HepG2 (cell line): ENCODE measurements around the gene TSNAXIP1. TPM values are rescaled to one million over a fixed set of nuclear protein-coding genes. Genes with fewer than 3 reads are reported as not detected.
A peak's percentile ranks its signal among the peaks of the same experiment; 100 is the strongest.
"Not testable (repeated sequence)": the region's sequence is repeated elsewhere in the genome, so short reads cannot be mapped to it uniquely, and the experiment has no call there.

ENCODE experiments used
- ATAC-seq: fragments of 200-7000 bp; cut with Tn5 transposase; 3 replicates; pipeline ENCODE4 v1.9.1; 2020; ENCODE audit warnings: mild to moderate bottlenecking, moderate library complexity
- BruUV-seq: library from RNA; stranded (reverse); fragments of 400-500 nt; replicated peaks from 2 replicates; lab custom pipeline; 2021; lab: Mats Ljungman, UMichigan
- CTCF ChIA-PET: fragments of 300-600 bp; formaldehyde crosslinking; extraction: SDS; loops from one replicate; lab custom pipeline; 2021; ENCODE audit warnings: low total read pairs, inconsistent platforms, low intra/inter-chr PET ratio; lab: Yijun Ruan, JAX
- POLR2A ChIA-PET: fragments of 350-600 bp; sonication (Branson Sonifier 250); formaldehyde crosslinking; loops from one replicate; lab custom pipeline; 2020; ENCODE audit warnings: antibody characterized with exemption, inconsistent platforms; lab: Yijun Ruan, JAX
- DNase-seq: peaks from one replicate; pipeline ENCODE4 v3.0.0-alpha.2; 2015; ENCODE audit warnings: low spot score
- FAIRE-seq: peaks from 3 replicates; lab custom pipeline; 2011; peaks lifted over from hg19 to GRCh38; lab: Jason Lieb, UNC
- H2AFZ ChIP-seq: one replicate; pipeline ENCODE4 v1.6.1; 2011; ENCODE audit warnings: low read length, inconsistent platforms
- H3K27ac ChIP-seq: fragments of 300-600 bp; 3 replicates; pipeline ENCODE4 v1.8.0; 2011; ENCODE audit warnings: mixed run types, mild to moderate bottlenecking, mixed read lengths, low read length, inconsistent platforms; ENCODE audit not compliant: insufficient read depth; ENCODE audit errors: extremely low read length
- H3K27me3 ChIP-seq, 2 experiments: fragments of 200-600 bp in 1 of 2; 2 replicates in 1 of 2; 3 replicates in 1 of 2; pipeline versions ENCODE4 v1.6.0 to v1.8.0; 2011; ENCODE audit warnings: low read length in 2 of 2, mild to moderate bottlenecking in 2 of 2, moderate library complexity in 2 of 2, inconsistent platforms in 1 of 2; ENCODE audit not compliant: insufficient read depth in 2 of 2, control insufficient read depth in 1 of 2
- H3K36me3 ChIP-seq, 2 experiments: fragments of 200-600 bp in 1 of 2; replicated peaks in 1 of 2; 2 replicates in 1 of 2; 3 replicates in 1 of 2; pipeline versions ENCODE4 v1.5.1 to v1.8.0; 2011; ENCODE audit warnings: low read length in 2 of 2, inconsistent platforms in 1 of 2; ENCODE audit not compliant: insufficient read depth in 2 of 2, control insufficient read depth in 1 of 2
- H3K4me1 ChIP-seq: 2 replicates; pipeline ENCODE4 v1.5.1; 2012; ENCODE audit warnings: low read length, inconsistent platforms; ENCODE audit not compliant: insufficient read depth
- H3K4me2 ChIP-seq: 2 replicates; pipeline ENCODE4 v1.6.0; 2011; ENCODE audit warnings: low read depth, low read length, inconsistent platforms
- H3K4me3 ChIP-seq, 3 experiments: fragments of 200-600 bp in 1 of 3; sonication (generic), shearing (Covaris generic) in 1 of 3; replicated peaks in 1 of 3; 2 replicates each; pipeline ENCODE4 v1.5.1; 2011 to 2016; ENCODE audit warnings: low read length in 3 of 3, inconsistent platforms in 2 of 3, low read depth in 2 of 3, mild to moderate bottlenecking in 2 of 3, control low read depth in 1 of 3, mixed read lengths in 1 of 3; ENCODE audit not compliant: insufficient read depth in 1 of 3
- H3K79me2 ChIP-seq: one replicate; pipeline ENCODE4 v1.6.1; 2011; ENCODE audit warnings: low read length, inconsistent platforms; ENCODE audit not compliant: insufficient read depth
- H3K9ac ChIP-seq: 2 replicates; pipeline ENCODE4 v1.6.0; 2011; ENCODE audit warnings: mild to moderate bottlenecking, low read depth, low read length, inconsistent platforms; ENCODE audit not compliant: insufficient read depth
- H3K9me3 ChIP-seq: 2 replicates; pipeline ENCODE4 v1.5.1; 2012; ENCODE audit warnings: mild to moderate bottlenecking, low read length
- H4K20me1 ChIP-seq: 2 replicates; pipeline ENCODE4 v1.6.0; 2011; ENCODE audit warnings: inconsistent platforms, mild to moderate bottlenecking, low read length, moderate library complexity; ENCODE audit not compliant: insufficient read depth
- DNMT3B ChIP-seq: conservative IDR thresholded peaks from 2 replicates; pipeline ENCODE4 v1.6.1; 2016; ENCODE audit warnings: missing biosample characterization, control low read depth
- HIVEP1 ChIP-seq: sonication (generic); formaldehyde crosslinking; IDR thresholded peaks from 2 replicates; pipeline ENCODE4 v1.4.0; 2020; ENCODE audit warnings: mild to moderate bottlenecking, missing genetic modification reagents
- POLR2AphosphoS5 ChIP-seq: IDR thresholded peaks from 2 replicates; pipeline ENCODE4 v1.6.1; 2012; ENCODE audit warnings: low read depth, low read length
- ZNF136 ChIP-seq: sonication (generic); formaldehyde crosslinking; IDR thresholded peaks from 2 replicates; pipeline ENCODE4 v1.8.1; 2022; ENCODE audit warnings: low read depth, mild to moderate bottlenecking, moderate library complexity, missing genetic modification reagents
- WGBS: methylation state at CpG from one replicate; pipeline ENCODE4 v1.1.6; 2017; ENCODE audit warnings: low lambda C conversion rate; 5-methylcytosine and 5-hydroxymethylcytosine counted together
- in situ Hi-C: cut with HindIII; loops from 2 replicates; pipeline ENCODE4 v1.10.0; 2017; ENCODE audit warnings: low pct_unique_long_range_greater_than_20kb; ENCODE audit not compliant: extremely low pct_ligation_motif_present
- intact Hi-C: fragments of 100-400 bp; cut with micrococcal nuclease; formaldehyde crosslinking; loops from one replicate; pipeline ENCODE4 v1.10.0; 2022; ENCODE audit not compliant: unreplicated experiment
- polyA plus RNA-seq, 8 experiments: library from polyadenylated mRNA; depleted of rRNA in 3 of 8; stranded (reverse) in 7 of 8; unstranded in 1 of 8; fragments of >200 nt; fragmentation: Illumina TruSeq in 4 of 8; extraction: Trizol in 4 of 8; gene quantifications; 2 replicates each; pipeline versions ENCODE4 v1.2.1 to v1.2.3, GENCODE V29; 2011 to 2016; ENCODE audit warnings: low read depth in 4 of 8, missing spikeins in 1 of 8, mixed read lengths in 1 of 8; ENCODE audit not compliant: insufficient read depth in 1 of 8
- total RNA-seq, 5 experiments: library from RNA; depleted of rRNA; stranded (reverse); fragments of >200 nt; fragmentation: Illumina TruSeq; extraction: Trizol; gene quantifications; 2 replicates each; pipeline ENCODE4 v1.2.3, GENCODE V29; 2016; ENCODE audit warnings: low read depth in 1 of 5

The TSNAXIP1 gene
- total and polyA plus RNA-seq, 2 of the 13 experiments (the other 11 are each of a cell fraction or from before 2014, with no cell fraction given) = 0.37 to 0.86 TPM

GRCh38 chr16:67862623-67863583 is 56.2 kb downstream of the TSNAXIP1 start:
- intact Hi-C loops (no loop called here), in situ Hi-C loops (no loop called here)
- WGBS = 98% methylated on average over 11 of the region's 11 CpGs
- FAIRE-seq (no peak), DNase-seq (no peak), ATAC-seq (no peak)
- Histone ChIP-seq H3K4me3 (no peak overlapping the region), H3K27me3 (no peaks in the 10 kb centered on the region), H3K4me1 (peaks cover 16% of the 10 kb centered on the region), H3K9ac (no peak overlapping the region), H3K9me3 (no peaks in the 10 kb centered on the region), H3K4me2 (no peak overlapping the region), H2AFZ (no peak overlapping the region), H4K20me1 (peaks cover 41% of the 10 kb centered on the region), H3K36me3 (peaks cover 23 to 69% of the 10 kb centered on the region in 2 experiments), H3K27ac (no peak overlapping the region), H3K79me2 (peaks cover 70% of the 10 kb centered on the region)
- TF ChIP-seq HIVEP1 (CRISPR knock-in tag) = no peak
- 0 out of 2 replicates have a peak, but pooled peaks have one; percentile 13 for TF ChIP-seq POLR2AphosphoS5
- no peak for TF ChIP-seq DNMT3B (CRISPR knock-in tag)
- CTCF ChIA-PET = no interaction called here
- BruUV-seq = no TSS peak
- POLR2A ChIA-PET = interaction anchor here (1.0 kb wide), 1 partner anchor 11 kb away, joined by 3 read pairs; no protein-coding TSS in a partner anchor

DNA sequence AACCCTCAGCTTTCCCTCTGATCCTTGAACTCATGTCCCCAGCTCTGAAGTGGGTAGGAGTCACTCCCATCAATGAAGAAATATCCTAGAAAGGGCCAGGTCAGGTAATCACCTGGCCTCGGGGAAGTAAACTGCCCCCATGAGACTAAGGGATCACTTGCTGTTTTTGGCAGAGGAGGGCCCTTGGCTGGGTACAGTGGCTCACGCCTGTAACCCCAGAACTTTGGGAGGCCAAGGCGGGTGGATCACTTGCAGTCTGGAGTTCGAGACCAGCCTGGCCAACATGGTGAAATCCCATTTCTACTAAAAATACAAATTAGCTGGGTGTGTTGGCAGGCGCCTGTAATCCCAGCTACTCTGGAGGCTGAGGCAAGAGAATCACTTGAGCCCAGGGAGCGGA is 57.4 kb downstream of the TSNAXIP1 start:
- H3K4me1 ChIP-seq, H3K27me3 ChIP-seq, DNase-seq, H3K9me3 ChIP-seq, FAIRE-seq, H3K9ac ChIP-seq, intact Hi-C loops, ATAC-seq, H3K27ac ChIP-seq: not testable (repeated sequence)
- 0 out of 2 replicates have a peak, but pooled peaks have one; percentile 41 for TF ChIP-seq ZNF136
- TF ChIP-seq, all 625 proteins: peak for 1; not testable (repeated sequence) for 624
- peaks cover 30% of the 10 kb centered on the region; the same call in 1 of the 2 replicates for H4K20me1 ChIP-seq
- H3K4me3 ChIP-seq, BruUV-seq, H3K4me2 ChIP-seq, H2AFZ ChIP-seq, in situ Hi-C loops: not testable (repeated sequence)
- H3K79me2 ChIP-seq = peaks cover 59% of the 10 kb centered on the region
- POLR2A ChIA-PET = interaction anchor here (1.0 kb wide), 1 partner anchor 9 kb away, joined by 3 read pairs; no protein-coding TSS in a partner anchor
- H3K36me3 ChIP-seq = peaks cover 31 to 80% of the 10 kb centered on the region in 2 experiments
- CTCF ChIA-PET = interaction anchor here (0.7 to 3.7 kb wide), 2 partner anchors 46 to 191 kb away, joined by 3 to 69 read pairs; no protein-coding TSS in a partner anchor
- 94% methylated on average over 6 of the region's 6 CpGs for WGBS
